Measurements from ENCODE around the gene HTT-AS.

GRCh38 chr4:3082925-3083515 is 8.7 kb upstream of the HTT-AS start:
- no peak for TF ChIP-seq RFX5 (IDR thresholded peaks at IDR 0.05; ENCODE audit: borderline replicate concordance, low read depth, low read length)
- TF ChIP-seq EZH2 (IDR thresholded peaks at IDR 0.05; ENCODE audit: low read depth, low read length, severe bottlenecking), result no peak
- TF ChIP-seq JUN (IDR thresholded peaks at IDR 0.05; ENCODE audit: low read depth, low read length), result no peak
- no peak for TF ChIP-seq ASH2L (IDR thresholded peaks at IDR 0.05; ENCODE audit: low read length)
- no peak for TF ChIP-seq CTCF (IDR thresholded peaks at IDR 0.05; ENCODE audit: control extremely low read depth in 1 of 3, insufficient read depth in 1 of 3, low read depth in 1 of 3, low read length in 3 of 3)
- TF ChIP-seq POLR2A (IDR thresholded peaks at IDR 0.05; ENCODE audit: control extremely low read depth in 1 of 2, low read depth in 2 of 2, low read length in 2 of 2), result no peak
- no peak for TF ChIP-seq SP1 (IDR thresholded peaks at IDR 0.05; ENCODE audit: low read depth, low read length)
